Measurements from ENCODE around the gene CAMTA1. TPM values are rescaled to one million over a fixed set of nuclear protein-coding genes. Genes with fewer than 3 reads are reported as not detected.
"Not testable (repeated sequence)": the region's sequence is repeated elsewhere in the genome, so short reads cannot be mapped to it uniquely, and the experiment has no call there.

CAMTA1 gene
- total RNA-seq, 4 donors from 2014 or later, result 45.3 to 68.9 (median 62.0) TPM

- DNase-seq (ENCODE audit: low spot score) (no peak), ATAC-seq (ENCODE audit: low FRiP score) (peak; percentile 75)
- TF ChIP-seq, protein P1, sequence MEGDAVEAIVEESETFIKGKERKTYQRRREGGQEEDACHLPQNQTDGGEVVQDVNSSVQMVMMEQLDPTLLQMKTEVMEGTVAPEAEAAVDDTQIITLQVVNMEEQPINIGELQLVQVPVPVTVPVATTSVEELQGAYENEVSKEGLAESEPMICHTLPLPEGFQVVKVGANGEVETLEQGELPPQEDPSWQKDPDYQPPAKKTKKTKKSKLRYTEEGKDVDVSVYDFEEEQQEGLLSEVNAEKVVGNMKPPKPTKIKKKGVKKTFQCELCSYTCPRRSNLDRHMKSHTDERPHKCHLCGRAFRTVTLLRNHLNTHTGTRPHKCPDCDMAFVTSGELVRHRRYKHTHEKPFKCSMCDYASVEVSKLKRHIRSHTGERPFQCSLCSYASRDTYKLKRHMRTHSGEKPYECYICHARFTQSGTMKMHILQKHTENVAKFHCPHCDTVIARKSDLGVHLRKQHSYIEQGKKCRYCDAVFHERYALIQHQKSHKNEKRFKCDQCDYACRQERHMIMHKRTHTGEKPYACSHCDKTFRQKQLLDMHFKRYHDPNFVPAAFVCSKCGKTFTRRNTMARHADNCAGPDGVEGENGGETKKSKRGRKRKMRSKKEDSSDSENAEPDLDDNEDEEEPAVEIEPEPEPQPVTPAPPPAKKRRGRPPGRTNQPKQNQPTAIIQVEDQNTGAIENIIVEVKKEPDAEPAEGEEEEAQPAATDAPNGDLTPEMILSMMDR (IDR thresholded peaks at IDR 0.05), result no peak
Observed at GRCh38 chr1:7379441-7379971, 594.3 kb downstream of the CAMTA1 start.

DNA sequence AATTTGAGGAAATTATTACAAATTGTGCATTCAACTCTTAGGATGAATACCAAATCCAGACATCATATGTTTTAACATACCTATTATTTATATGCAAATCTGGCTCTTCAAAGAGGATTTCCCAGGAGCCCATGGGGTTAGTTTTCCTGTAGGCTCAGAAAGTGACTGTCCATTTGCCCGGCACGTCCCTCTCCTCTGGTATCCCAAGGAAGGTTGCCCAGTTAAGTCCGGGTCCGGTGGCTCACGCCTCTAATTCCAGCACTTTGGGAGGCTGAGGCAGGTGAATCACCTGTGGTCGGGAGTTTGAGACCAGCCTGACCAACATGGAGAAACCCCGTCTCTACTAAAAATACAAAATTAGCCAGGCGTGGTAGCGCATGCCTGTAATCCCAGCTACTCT lies 594.8 kb downstream of the CAMTA1 start:
- not testable (repeated sequence) for DNase-seq (ENCODE audit: low spot score); ATAC-seq (ENCODE audit: low FRiP score)

GRCh38 chr1:7380712-7381111 lies 595.5 kb downstream of the CAMTA1 start:
- TF ChIP-seq, protein P1 (IDR thresholded peaks at IDR 0.05), result no peak
- no peak for DNase-seq (ENCODE audit: low spot score)

DNA sequence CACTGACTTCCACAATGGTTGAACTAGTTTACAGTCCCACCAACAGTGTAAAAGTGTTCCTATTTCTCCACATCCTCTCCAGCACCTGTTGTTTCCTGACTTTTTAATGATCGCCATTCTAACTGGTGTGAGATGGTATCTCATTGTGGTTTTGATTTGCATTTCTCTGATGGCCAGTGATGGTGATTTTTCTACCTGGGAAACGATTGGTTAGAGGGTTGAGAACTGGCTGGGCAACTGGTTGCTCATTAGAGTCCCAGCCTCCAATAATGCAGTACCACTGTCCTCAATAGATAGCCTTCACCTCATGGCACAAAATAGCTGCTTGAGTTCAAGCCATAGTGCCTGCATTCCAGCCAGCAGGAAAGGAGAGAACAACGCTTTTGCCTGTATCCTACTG lies 596.5 kb downstream of the CAMTA1 start:
- not testable (repeated sequence) for DNase-seq (ENCODE audit: low spot score); ATAC-seq (ENCODE audit: low FRiP score)

More at GRCh38 chr1:7380712-7381111, 595.5 kb downstream of the CAMTA1 start:
- ATAC-seq (ENCODE audit: low FRiP score), result no peak

DNA sequence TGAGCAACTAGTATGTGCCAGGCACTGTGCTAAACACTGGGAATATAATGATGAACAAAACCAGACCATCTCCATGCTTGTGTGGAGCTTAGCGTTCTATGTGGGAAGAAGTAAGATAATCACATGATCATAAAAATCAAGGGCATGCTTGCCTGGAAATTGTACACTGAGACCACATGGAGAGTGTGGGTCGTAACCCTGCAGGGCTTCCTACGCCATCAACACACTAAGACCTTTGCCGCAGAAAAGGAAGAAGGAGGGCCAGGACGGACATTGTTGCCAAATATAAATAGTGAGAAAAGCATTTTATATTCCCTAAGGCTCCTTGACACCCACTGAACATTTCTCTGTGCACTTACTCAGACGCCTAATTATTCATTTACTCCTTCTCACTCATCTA lies 597.7 kb downstream of the CAMTA1 start:
- ATAC-seq (ENCODE audit: low FRiP score), result no peak
- no peak for DNase-seq (ENCODE audit: low spot score)
- TF ChIP-seq, protein P1 (IDR thresholded peaks at IDR 0.05), result no peak

- TF ChIP-seq, protein P1 (IDR thresholded peaks at IDR 0.05), result no peak
- ATAC-seq (ENCODE audit: low FRiP score) (no peak), DNase-seq (ENCODE audit: low spot score) (no peak)
Observed at GRCh38 chr1:7383671-7384520, 598.6 kb downstream of the CAMTA1 start.

- TF ChIP-seq, protein P1 (IDR thresholded peaks at IDR 0.05), result no peak
- ATAC-seq (ENCODE audit: low FRiP score), result no peak
- DNase-seq (ENCODE audit: low spot score), result no peak
Observed at GRCh38 chr1:7384679-7385078, 599.4 kb downstream of the CAMTA1 start.

All from omental fat pad (tissue), 4 donors.